Esophagus muscularis mucosa (tissue), 4 donors: ENCODE data around the gene GGTLC2.

Source experiments
- CTCF ChIP-seq, 3 experiments: fragments of 200-600 bp in 2 of 3; fragments of 450-650 bp in 1 of 3; sonication (generic) in 2 of 3; IDR thresholded peaks; one replicate each; pipeline ENCODE4 v1.5.1; 2017 to 2019; ENCODE audit warnings: antibody characterized with exemption in 3 of 3, mild to moderate bottlenecking in 2 of 3, moderate library complexity in 1 of 3
- EP300 ChIP-seq: sonication (generic); formaldehyde crosslinking; IDR thresholded peaks from one replicate; pipeline ENCODE4 v1.6.1; 2017; ENCODE audit warnings: antibody characterized with exemption
- POLR2A ChIP-seq: fragments of 450-650 bp; IDR thresholded peaks from one replicate; pipeline ENCODE4 v1.6.1; 2017; ENCODE audit warnings: antibody characterized with exemption, moderate library complexity, mild to moderate bottlenecking, low read depth
- POLR2AphosphoS5 ChIP-seq, 2 donors: sonication (generic); formaldehyde crosslinking; IDR thresholded peaks; one replicate each; pipeline ENCODE4 v1.6.1; 2017; ENCODE audit warnings: antibody characterized with exemption in 2 of 2

GRCh38 chr22:22682807-22683667 lies 38.6 kb downstream of the GGTLC2 start:
- no peak for TF ChIP-seq CTCF (IDR thresholded peaks at IDR 0.05)
- TF ChIP-seq POLR2A: no peak
- no peak for TF ChIP-seq EP300
- no peak for TF ChIP-seq POLR2AphosphoS5 (IDR thresholded peaks at IDR 0.05)
